CD4-positive, alpha-beta memory T cell (primary cell): ENCODE data around the gene PHACTR3. TPM values are rescaled to one million over a fixed set of nuclear protein-coding genes. Genes with fewer than 3 reads are reported as not detected.

Experiments
- CTCF ChIA-PET: fragments of 350-600 bp; sonication (Branson Sonifier 250); formaldehyde crosslinking; loops from one replicate; lab custom pipeline; 2021; ENCODE audit warnings: inconsistent platforms; ENCODE audit not compliant: partially characterized antibody; lab: Charles Lee
- POLR2A ChIA-PET: fragments of 350-600 bp; sonication (Branson Sonifier 250); formaldehyde crosslinking; loops from one replicate; lab custom pipeline; 2021; ENCODE audit not compliant: partially characterized antibody; lab: Charles Lee
- DNase-seq, 5 donors: peaks; one replicate each; pipeline versions ENCODE4 v3.0.0 to v3.0.0-alpha.2; 2020 to 2022; ENCODE audit warnings: mixed read lengths in 1 of 5
- H3K27ac ChIP-seq: one replicate; pipeline ENCODE4 v1.7.0; 2013; ENCODE audit warnings: low read depth, low read length
- H3K27me3 ChIP-seq: 2 replicates; pipeline ENCODE4 v1.7.0; 2013; ENCODE audit warnings: mild to moderate bottlenecking, low read length, moderate library complexity; ENCODE audit not compliant: insufficient read depth
- H3K36me3 ChIP-seq: 2 replicates; pipeline ENCODE4 v1.7.0; 2013; ENCODE audit warnings: mild to moderate bottlenecking, low read length, moderate library complexity; ENCODE audit not compliant: insufficient read depth
- H3K4me1 ChIP-seq: 2 replicates; pipeline ENCODE4 v1.7.0; 2013; ENCODE audit warnings: mild to moderate bottlenecking, low read length, moderate library complexity; ENCODE audit not compliant: insufficient read depth
- H3K4me3 ChIP-seq, 2 donors: one replicate each; pipeline ENCODE4 v1.7.0; 2013; ENCODE audit warnings: low read length in 2 of 2, mild to moderate bottlenecking in 1 of 2
- H3K9me3 ChIP-seq, 2 donors: one replicate each; pipeline ENCODE4 v1.7.0; 2013; ENCODE audit warnings: low read length in 2 of 2, control low read depth in 1 of 2; ENCODE audit not compliant: control insufficient read depth in 1 of 2
- H3K27ac Mint-ChIP-seq, 7 donors: one replicate each; pipeline ENCODE4 v1.8.0; 2020 to 2021; ENCODE audit warnings: mixed read lengths in 7 of 7, mild to moderate bottlenecking in 6 of 7, inconsistent platforms in 3 of 7, moderate library complexity in 3 of 7
- H3K27me3 Mint-ChIP-seq, 2 donors: one replicate each; pipeline ENCODE4 v1.8.0; 2020 to 2021; ENCODE audit warnings: mixed read lengths in 2 of 2
- H3K36me3 Mint-ChIP-seq, 2 donors: one replicate each; pipeline ENCODE4 v1.8.0; 2020 to 2021; ENCODE audit warnings: mixed read lengths in 2 of 2, inconsistent platforms in 1 of 2, mild to moderate bottlenecking in 1 of 2
- H3K4me1 Mint-ChIP-seq, 4 donors: one replicate each; pipeline ENCODE4 v1.8.0; 2020 to 2021; ENCODE audit warnings: mixed read lengths in 4 of 4, mild to moderate bottlenecking in 1 of 4
- H3K4me3 Mint-ChIP-seq, 8 donors: one replicate each; pipeline ENCODE4 v1.8.0; 2020 to 2021; ENCODE audit warnings: mixed read lengths in 8 of 8, mild to moderate bottlenecking in 7 of 8, moderate library complexity in 6 of 8, inconsistent platforms in 3 of 8
- H3K9me3 Mint-ChIP-seq, 8 donors: one replicate each; pipeline ENCODE4 v1.8.0; 2020 to 2021; ENCODE audit warnings: mixed read lengths in 8 of 8, mild to moderate bottlenecking in 5 of 8, inconsistent platforms in 3 of 8, moderate library complexity in 1 of 8
- intact Hi-C: fragments of 100-400 bp; cut with micrococcal nuclease; formaldehyde crosslinking; loops from one replicate; pipeline ENCODE4 v1.15.1; 2023
- polyA plus RNA-seq, 2 donors: library from polyadenylated mRNA; unstranded; fragments of 300-500 nt; fragmentation: Illumina TruSeq; gene quantifications; one replicate each; pipeline ENCODE4 v1.2.3, GENCODE V29; 2021
- total RNA-seq, 2 experiments: library from RNA; stranded (reverse); gene quantifications; one replicate each; pipeline ENCODE4 v1.2.3, GENCODE V29; 2021

Gene PHACTR3
- total and polyA plus RNA-seq, 4 experiments from 2014 or later, result not detected

- ChIA-PET CTCF (no interaction called here), POLR2A (no interaction called here)
- Mint-ChIP-seq H3K36me3 (no peaks in the 10 kb centered on the region), H3K4me3 (no peak overlapping the region), H3K9me3 (no peaks in the 10 kb centered on the region), H3K4me1 (no peaks in the 10 kb centered on the region), H3K27me3 (peaks cover 0 to 3% of the 10 kb centered on the region in 2 donors), H3K27ac (no peak overlapping the region)
- H3K4me1 ChIP-seq, result no peaks in the 10 kb centered on the region
- H3K4me3 ChIP-seq, result no peak overlapping the region
- no peaks in the 10 kb centered on the region for H3K9me3 ChIP-seq
- no peaks in the 10 kb centered on the region for H3K36me3 ChIP-seq
- H3K27ac ChIP-seq, result no peak overlapping the region
- DNase-seq, result no peak
- intact Hi-C loops, result no loop called here
- H3K27me3 ChIP-seq, result no peaks in the 10 kb centered on the region
Observed at GRCh38 chr20:59776059-59776603, 171.8 kb downstream of the PHACTR3 start.

- ChIA-PET CTCF (no interaction called here), POLR2A (no interaction called here)
- Mint-ChIP-seq H3K27me3 (peaks cover 0 to 3% of the 10 kb centered on the region in 2 donors), H3K36me3 (no peaks in the 10 kb centered on the region), H3K9me3 (no peaks in the 10 kb centered on the region), H3K4me1 (no peaks in the 10 kb centered on the region), H3K4me3 (no peak overlapping the region), H3K27ac (no peak overlapping the region)
- DNase-seq, result no peak
- Histone ChIP-seq H3K27ac (no peak overlapping the region), H3K4me1 (no peaks in the 10 kb centered on the region), H3K9me3 (no peaks in the 10 kb centered on the region), H3K4me3 (no peak overlapping the region), H3K36me3 (no peaks in the 10 kb centered on the region), H3K27me3 (no peaks in the 10 kb centered on the region)
- intact Hi-C loops, result no loop called here
Observed at GRCh38 chr20:59776626-59777330, 172.4 kb downstream of the PHACTR3 start.

GRCh38 chr20:59777331-59777725 is 173.0 kb downstream of the PHACTR3 start:
- Mint-ChIP-seq H3K27me3 (peaks cover 0 to 3% of the 10 kb centered on the region in 2 donors), H3K27ac (no peak overlapping the region), H3K4me1 (no peaks in the 10 kb centered on the region), H3K9me3 (no peaks in the 10 kb centered on the region), H3K36me3 (no peaks in the 10 kb centered on the region), H3K4me3 (no peak overlapping the region)
- H3K36me3 ChIP-seq, result no peaks in the 10 kb centered on the region
- no peak overlapping the region for H3K4me3 ChIP-seq
- no peaks in the 10 kb centered on the region for H3K9me3 ChIP-seq
- H3K4me1 ChIP-seq, result no peaks in the 10 kb centered on the region
- ChIA-PET CTCF (no interaction called here), POLR2A (no interaction called here)
- no peak overlapping the region for H3K27ac ChIP-seq
- no peaks in the 10 kb centered on the region for H3K27me3 ChIP-seq
- intact Hi-C loops, result no loop called here
- DNase-seq, result no peak

- Histone ChIP-seq H3K27me3 (no peaks in the 10 kb centered on the region), H3K9me3 (no peaks in the 10 kb centered on the region), H3K36me3 (no peaks in the 10 kb centered on the region), H3K4me3 (no peak overlapping the region), H3K4me1 (no peaks in the 10 kb centered on the region), H3K27ac (no peak overlapping the region)
- Mint-ChIP-seq H3K9me3 (no peaks in the 10 kb centered on the region), H3K27me3 (peaks cover 0 to 1% of the 10 kb centered on the region in 2 donors), H3K4me1 (no peaks in the 10 kb centered on the region), H3K4me3 (no peak overlapping the region), H3K27ac (no peak overlapping the region), H3K36me3 (no peaks in the 10 kb centered on the region)
- POLR2A ChIA-PET, result no interaction called here
- CTCF ChIA-PET, result no interaction called here
- no peak for DNase-seq
- intact Hi-C loops, result no loop called here
Observed at GRCh38 chr20:59777814-59778575, 173.7 kb downstream of the PHACTR3 start.

- no peaks in the 10 kb centered on the region for H3K4me1 ChIP-seq
- H3K9me3 ChIP-seq, result no peaks in the 10 kb centered on the region
- Mint-ChIP-seq H3K27me3 (peaks cover 0 to 1% of the 10 kb centered on the region in 2 donors), H3K4me1 (no peaks in the 10 kb centered on the region), H3K9me3 (no peaks in the 10 kb centered on the region), H3K27ac (no peak overlapping the region), H3K36me3 (no peaks in the 10 kb centered on the region), H3K4me3 (no peak overlapping the region)
- CTCF ChIA-PET, result no interaction called here
- H3K4me3 ChIP-seq, result no peak overlapping the region
- no peaks in the 10 kb centered on the region for H3K36me3 ChIP-seq
- POLR2A ChIA-PET, result no interaction called here
- DNase-seq, result no peak
- H3K27ac ChIP-seq, result no peak overlapping the region
- H3K27me3 ChIP-seq, result no peaks in the 10 kb centered on the region
- intact Hi-C loops, result no loop called here
Observed at GRCh38 chr20:59778615-59779200, 174.4 kb downstream of the PHACTR3 start.

- intact Hi-C loops, result no loop called here
Observed at GRCh38 chr20:59779656-59780380, 175.5 kb downstream of the PHACTR3 start.

More at GRCh38 chr20:59779656-59780380, 175.5 kb downstream of the PHACTR3 start:
- H3K4me3 Mint-ChIP-seq, result no peak overlapping the region
- ChIA-PET CTCF (no interaction called here), POLR2A (no interaction called here)
- no peak overlapping the region for H3K27ac Mint-ChIP-seq
- no peaks in the 10 kb centered on the region for H3K36me3 Mint-ChIP-seq
- H3K4me3 ChIP-seq, result no peak overlapping the region
- H3K27ac ChIP-seq, result no peak overlapping the region
- H3K27me3 ChIP-seq, result no peaks in the 10 kb centered on the region
- H3K4me1 ChIP-seq, result no peaks in the 10 kb centered on the region
- no peaks in the 10 kb centered on the region for H3K4me1 Mint-ChIP-seq
- H3K9me3 ChIP-seq, result no peaks in the 10 kb centered on the region
- H3K27me3 Mint-ChIP-seq, result peaks cover 0 to 2% of the 10 kb centered on the region in 2 donors
- H3K36me3 ChIP-seq, result no peaks in the 10 kb centered on the region
- DNase-seq, result no peak
- no peaks in the 10 kb centered on the region for H3K9me3 Mint-ChIP-seq
